ENCODE measurements around the gene TRIM45. TPM values are rescaled to one million over a fixed set of nuclear protein-coding genes. Genes with fewer than 3 reads are reported as not detected.

Gene TRIM45
- total RNA-seq, 1 experiment from 2014 or later = 11.7 TPM

DNA sequence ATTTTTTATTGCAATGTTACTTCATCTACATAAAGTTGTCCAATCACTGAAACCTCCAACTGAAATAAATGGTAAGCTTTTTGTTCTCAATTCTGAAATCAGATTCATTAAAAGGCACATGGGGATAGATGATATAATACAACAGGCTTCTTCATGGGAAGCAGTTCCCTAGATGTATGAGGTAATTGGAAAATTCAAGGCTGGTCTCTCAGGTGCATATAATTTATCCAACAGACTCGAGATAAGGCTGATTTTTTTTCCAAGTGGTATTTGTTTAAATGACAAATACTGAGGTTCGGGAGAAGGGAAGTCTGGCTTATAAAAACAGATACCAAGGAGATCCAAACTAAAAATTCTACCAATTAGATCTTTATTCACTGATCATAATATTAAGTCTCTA is 14.2 kb downstream of the TRIM45 start:
- Mint-ChIP-seq H3K9me3 (no peaks in the 10 kb centered on the region), H3K27ac (no peak overlapping the region), H3K27me3 (ENCODE audit: low read depth) (no peaks in the 10 kb centered on the region), H3K36me3 (ENCODE audit: insufficient read depth in 1 of 3, low read depth in 3 of 3) (peaks cover 26 to 76% (median 56%) of the 10 kb centered on the region in 3 experiments), H3K4me1 (peaks cover 3 to 5% of the 10 kb centered on the region in 2 experiments), H3K4me3 (no peak overlapping the region)
- Histone ChIP-seq H4K5ac (ENCODE audit: insufficient read length, low read depth, low read length) (no peak overlapping the region), H3K9ac (ENCODE audit: extremely low read depth, insufficient read length, low read length) (no peak overlapping the region), H3K79me2 (ENCODE audit: insufficient read depth, low read length) (no peaks in the 10 kb centered on the region), H3K14ac (ENCODE audit: insufficient read depth, low read length) (no peak overlapping the region), H3K23me2 (ENCODE audit: insufficient read length, low read depth, low read length, poor library complexity, severe bottlenecking) (no peaks in the 10 kb centered on the region), H4K8ac (replicated peaks; ENCODE audit: insufficient read length, low read depth, low read length) (no peak overlapping the region), H3K27me3 (ENCODE audit: insufficient read depth, low read length) (no peaks in the 10 kb centered on the region), H2AFZ (ENCODE audit: low read length) (no peak overlapping the region), H2BK20ac (ENCODE audit: low read depth, low read length, poor library complexity, severe bottlenecking) (no peak overlapping the region), H3K56ac (ENCODE audit: insufficient read length, low read depth, low read length) (no peak overlapping the region), H4K20me1 (ENCODE audit: control insufficient read depth, insufficient read depth, insufficient read length) (no peaks in the 10 kb centered on the region), H2BK5ac (ENCODE audit: insufficient read length, low read length) (no peak overlapping the region), H3K4ac (ENCODE audit: low read depth, low read length) (no peak overlapping the region), H2BK120ac (ENCODE audit: low read depth, low read length, poor library complexity, severe bottlenecking) (no peak overlapping the region), H3K18ac (ENCODE audit: insufficient read length, low read depth, low read length) (no peak overlapping the region), H3K79me1 (ENCODE audit: insufficient read depth, low read depth, low read length, poor library complexity, severe bottlenecking) (no peaks in the 10 kb centered on the region), H3K23ac (ENCODE audit: insufficient read length, low read depth, low read length) (no peak overlapping the region), H2BK15ac (ENCODE audit: low read depth, low read length) (no peak overlapping the region), H3K27ac (ENCODE audit: insufficient read length, low read depth, low read length) (no peak overlapping the region), H2BK12ac (ENCODE audit: insufficient read length, low read depth, low read length) (no peak overlapping the region), H3K4me2 (ENCODE audit: insufficient read depth, insufficient read length, low read length) (no peak overlapping the region), H2AK5ac (ENCODE audit: insufficient read length, low read length) (no peak overlapping the region), H3T11ph (ENCODE audit: low read length) (no peak overlapping the region), H3K4me1 (ENCODE audit: insufficient read depth, low read length) (peaks cover 3% of the 10 kb centered on the region; the same call in 1 of the 2 replicates), H4K91ac (ENCODE audit: insufficient read length, low read depth, low read length) (no peak overlapping the region), H3K9me3 (ENCODE audit: control insufficient read depth, low read depth, low read length) (no peaks in the 10 kb centered on the region)
- no peak for DNase-seq
- WGBS (ENCODE audit: extremely low coverage, insufficient read length, low lambda C conversion rate) = no CpG with 5 or more reads among the region's 2 CpGs
- no peak for TF ChIP-seq CTCF (conservative IDR thresholded peaks at IDR 0.05)

All from H9 (cell line).